Subcutaneous abdominal adipose tissue (tissue), 5 donors: ENCODE data around the gene BCLAF1.

ENCODE experiments used
- H3K27ac ChIP-seq: one replicate; pipeline ENCODE4 v1.7.0; 2013; ENCODE audit warnings: low read depth, mild to moderate bottlenecking, inconsistent platforms, low read length, moderate library complexity
- H3K27me3 ChIP-seq, 5 donors: one replicate each; pipeline ENCODE4 v1.7.0; 2013; ENCODE audit warnings: low read length in 5 of 5, inconsistent platforms in 1 of 5; ENCODE audit not compliant: control insufficient read depth in 5 of 5, insufficient read depth in 4 of 5
- H3K36me3 ChIP-seq, 5 donors: one replicate each; pipeline ENCODE4 v1.7.0; 2013; ENCODE audit warnings: low read length in 5 of 5; ENCODE audit not compliant: control insufficient read depth in 5 of 5, insufficient read depth in 5 of 5
- H3K4me1 ChIP-seq, 5 donors: one replicate each; pipeline ENCODE4 v1.7.0; 2013; ENCODE audit warnings: low read length in 5 of 5, mild to moderate bottlenecking in 3 of 5, moderate library complexity in 1 of 5; ENCODE audit not compliant: control insufficient read depth in 5 of 5, insufficient read depth in 5 of 5
- H3K4me3 ChIP-seq, 5 donors: one replicate each; pipeline ENCODE4 v1.7.0; 2013; ENCODE audit warnings: low read length in 5 of 5, low read depth in 1 of 5
- H3K9ac ChIP-seq, 5 donors: one replicate each; pipeline ENCODE4 v1.7.0; 2013; ENCODE audit warnings: low read length in 5 of 5, mild to moderate bottlenecking in 4 of 5, moderate library complexity in 3 of 5
- H3K9me3 ChIP-seq, 5 donors: one replicate each; pipeline ENCODE4 v1.7.0; 2013; ENCODE audit warnings: low read length in 5 of 5; ENCODE audit not compliant: control insufficient read depth in 5 of 5
- donor health status: healthy.
- donor health status: healthy.
- donor health status: healthy.
- donor health status: healthy.
- donor health status: healthy.

The BCLAF1 gene, protein sequence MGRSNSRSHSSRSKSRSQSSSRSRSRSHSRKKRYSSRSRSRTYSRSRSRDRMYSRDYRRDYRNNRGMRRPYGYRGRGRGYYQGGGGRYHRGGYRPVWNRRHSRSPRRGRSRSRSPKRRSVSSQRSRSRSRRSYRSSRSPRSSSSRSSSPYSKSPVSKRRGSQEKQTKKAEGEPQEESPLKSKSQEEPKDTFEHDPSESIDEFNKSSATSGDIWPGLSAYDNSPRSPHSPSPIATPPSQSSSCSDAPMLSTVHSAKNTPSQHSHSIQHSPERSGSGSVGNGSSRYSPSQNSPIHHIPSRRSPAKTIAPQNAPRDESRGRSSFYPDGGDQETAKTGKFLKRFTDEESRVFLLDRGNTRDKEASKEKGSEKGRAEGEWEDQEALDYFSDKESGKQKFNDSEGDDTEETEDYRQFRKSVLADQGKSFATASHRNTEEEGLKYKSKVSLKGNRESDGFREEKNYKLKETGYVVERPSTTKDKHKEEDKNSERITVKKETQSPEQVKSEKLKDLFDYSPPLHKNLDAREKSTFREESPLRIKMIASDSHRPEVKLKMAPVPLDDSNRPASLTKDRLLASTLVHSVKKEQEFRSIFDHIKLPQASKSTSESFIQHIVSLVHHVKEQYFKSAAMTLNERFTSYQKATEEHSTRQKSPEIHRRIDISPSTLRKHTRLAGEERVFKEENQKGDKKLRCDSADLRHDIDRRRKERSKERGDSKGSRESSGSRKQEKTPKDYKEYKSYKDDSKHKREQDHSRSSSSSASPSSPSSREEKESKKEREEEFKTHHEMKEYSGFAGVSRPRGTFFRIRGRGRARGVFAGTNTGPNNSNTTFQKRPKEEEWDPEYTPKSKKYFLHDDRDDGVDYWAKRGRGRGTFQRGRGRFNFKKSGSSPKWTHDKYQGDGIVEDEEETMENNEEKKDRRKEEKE

DNA sequence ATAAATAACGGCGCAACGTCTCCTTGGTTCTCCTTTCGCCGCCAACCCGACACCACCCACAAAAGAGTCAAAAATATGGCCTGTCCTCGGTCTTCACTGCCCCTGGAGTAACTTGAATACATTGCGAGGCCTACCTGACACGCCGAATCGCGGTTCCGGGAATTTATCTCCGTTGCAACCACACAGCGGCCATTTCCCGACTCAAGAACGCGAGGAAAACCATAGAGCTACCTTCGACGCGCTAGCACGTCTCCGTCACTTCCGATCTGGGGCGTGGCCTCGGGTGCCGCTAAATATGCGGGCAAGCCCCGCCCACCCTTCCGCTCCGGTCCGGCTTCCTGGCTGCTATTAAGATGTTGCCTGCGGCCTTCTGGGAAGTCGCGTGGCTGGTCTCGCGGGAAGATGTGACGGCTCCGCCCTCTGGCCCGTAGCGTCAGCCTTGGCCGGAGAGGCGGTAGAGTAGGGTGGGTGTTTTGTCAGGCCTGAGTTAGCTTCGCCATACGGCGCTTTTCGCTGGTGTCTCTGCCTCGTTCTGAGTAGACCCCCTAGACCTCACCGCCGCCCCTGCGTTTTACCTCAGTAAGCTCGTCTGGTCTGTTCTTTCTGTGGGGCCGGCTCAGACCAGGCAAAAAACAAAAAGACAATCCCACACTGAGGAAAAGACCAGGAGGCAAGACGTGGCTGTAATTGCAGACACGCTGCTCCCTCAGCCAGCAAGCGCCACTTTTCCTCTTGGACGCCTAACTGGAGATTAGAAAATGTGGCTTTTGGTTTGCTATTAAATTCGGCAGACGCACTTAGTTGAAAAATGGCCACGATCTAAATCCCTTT, at the start of gene BCLAF1:
Gene BCLAF1, minus strand, starts transcription at position 268 of the 831 bp plus-strand sequence. CDS start 9,980 bp downstream, outside the sequence.
- Histone ChIP-seq H3K27ac (peak within 1 kb of the TSS; percentile 100), H3K36me3 (no peaks in the 10 kb centered on the region), H3K4me3 (peak within 1 kb of the TSS; percentile 91 to 99 (median 93)), H3K9ac (peak within 1 kb of the TSS; percentile 93 to 100 (median 100)), H3K27me3 (no peaks in the 10 kb centered on the region), H3K4me1 (peaks cover 2 to 47% (median 35%) of the 10 kb centered on the region in 5 donors), H3K9me3 (no peaks in the 10 kb centered on the region)

- Histone ChIP-seq H3K9ac (no peak overlapping the region), H3K27ac (no peak overlapping the region), H3K4me3 (no peak overlapping the region), H3K27me3 (no peaks in the 10 kb centered on the region), H3K4me1 (no peaks in the 10 kb centered on the region), H3K36me3 (no peaks in the 10 kb centered on the region), H3K9me3 (no peaks in the 10 kb centered on the region)
Measured at GRCh38 chr6:136338486-136338885, 48.8 kb upstream of the BCLAF1 start.

- Histone ChIP-seq H3K4me3 (no peak overlapping the region), H3K9ac (no peak overlapping the region), H3K4me1 (no peaks in the 10 kb centered on the region), H3K36me3 (no peaks in the 10 kb centered on the region), H3K27me3 (peaks cover 0 to under 1% (median 0%) of the 10 kb centered on the region in 5 donors), H3K27ac (no peak overlapping the region), H3K9me3 (no peaks in the 10 kb centered on the region)
Measured at GRCh38 chr6:136337606-136338005, 48.0 kb upstream of the BCLAF1 start.

- no peak overlapping the region for H3K4me3 ChIP-seq
- peaks cover 0 to 5% (median 0%) of the 10 kb centered on the region in 5 donors for H3K27me3 ChIP-seq
- H3K9ac ChIP-seq: no peak overlapping the region
- no peaks in the 10 kb centered on the region for H3K9me3 ChIP-seq
- no peak overlapping the region for H3K27ac ChIP-seq
- no peaks in the 10 kb centered on the region for H3K36me3 ChIP-seq
- no peaks in the 10 kb centered on the region for H3K4me1 ChIP-seq
Measured at GRCh38 chr6:136337121-136337520, 47.5 kb upstream of the BCLAF1 start.

DNA sequence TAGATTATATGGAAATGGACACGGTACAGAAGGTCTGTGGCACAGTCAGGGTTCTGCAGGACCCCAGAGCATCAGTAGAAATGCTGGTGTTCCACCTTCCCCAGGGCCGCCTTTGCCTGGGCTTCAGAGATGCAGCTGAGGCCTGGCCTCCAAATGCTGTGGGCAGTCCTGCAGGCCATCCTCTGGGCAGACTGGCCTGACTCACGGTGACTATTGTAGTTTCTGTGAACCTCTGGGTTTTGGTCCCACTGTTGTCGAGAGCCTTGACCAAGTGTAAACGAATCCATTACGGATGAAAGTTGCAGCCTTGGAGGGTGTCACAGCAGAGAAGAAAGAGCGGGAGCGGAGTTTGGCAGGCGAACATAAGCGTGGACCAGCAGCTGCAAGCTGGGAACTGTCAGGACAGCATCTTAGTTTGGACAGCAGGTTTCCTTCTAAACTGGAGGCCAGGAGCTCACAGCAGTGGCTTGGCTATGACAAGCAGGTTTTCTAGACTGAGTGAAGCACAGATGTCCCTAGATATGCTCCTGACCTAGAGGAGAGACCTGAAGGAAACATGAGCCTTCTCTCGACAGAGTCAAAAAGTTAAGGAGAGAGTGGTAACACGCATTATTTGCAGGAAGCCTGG, 46.2 kb upstream of the BCLAF1 start:
- Histone ChIP-seq H3K9me3 (no peaks in the 10 kb centered on the region), H3K9ac (no peak overlapping the region), H3K36me3 (no peaks in the 10 kb centered on the region), H3K27me3 (peaks cover 0 to 5% (median 0%) of the 10 kb centered on the region in 5 donors), H3K4me1 (no peaks in the 10 kb centered on the region), H3K27ac (no peak overlapping the region), H3K4me3 (no peak overlapping the region)

DNA sequence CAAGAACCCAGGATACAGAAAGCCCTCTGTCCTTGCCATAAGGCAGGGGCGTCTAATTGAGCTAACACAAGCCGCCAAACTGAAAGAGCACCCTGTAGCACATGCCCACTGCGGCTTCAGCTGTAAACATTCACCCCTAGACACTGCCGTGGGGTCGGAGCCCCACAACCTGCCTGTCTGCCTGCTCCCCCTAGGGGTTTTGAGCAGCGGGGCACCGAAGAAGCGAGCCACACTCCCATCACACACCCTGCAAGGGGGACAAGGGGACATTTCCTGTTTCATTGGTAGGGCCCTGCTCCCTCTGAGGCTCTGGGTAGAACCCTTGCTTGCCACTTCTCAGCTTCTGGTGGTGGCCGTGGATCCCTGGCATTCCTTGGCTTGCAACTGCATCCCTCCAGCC, 45.2 kb upstream of the BCLAF1 start:
- Histone ChIP-seq H3K9ac (no peak overlapping the region), H3K9me3 (no peaks in the 10 kb centered on the region), H3K36me3 (no peaks in the 10 kb centered on the region), H3K27ac (no peak overlapping the region), H3K4me3 (no peak overlapping the region), H3K27me3 (peaks cover 0 to 5% (median 0%) of the 10 kb centered on the region in 5 donors), H3K4me1 (no peaks in the 10 kb centered on the region)

- Histone ChIP-seq H3K27me3 (peaks cover 0 to 5% (median 0%) of the 10 kb centered on the region in 5 donors), H3K4me3 (no peak overlapping the region), H3K36me3 (no peaks in the 10 kb centered on the region), H3K9ac (no peak overlapping the region), H3K9me3 (no peaks in the 10 kb centered on the region), H3K27ac (no peak overlapping the region), H3K4me1 (no peaks in the 10 kb centered on the region)
Measured at GRCh38 chr6:136334465-136334846, 44.8 kb upstream of the BCLAF1 start.

GRCh38 chr6:136333824-136334464, 44.3 kb upstream of the BCLAF1 start:
- no peaks in the 10 kb centered on the region for H3K9me3 ChIP-seq
- H3K27ac ChIP-seq: no peak overlapping the region
- H3K4me3 ChIP-seq: no peak overlapping the region
- H3K36me3 ChIP-seq: no peaks in the 10 kb centered on the region
- H3K4me1 ChIP-seq: no peaks in the 10 kb centered on the region
- peaks cover 0 to 5% (median 0%) of the 10 kb centered on the region in 5 donors for H3K27me3 ChIP-seq
- H3K9ac ChIP-seq: no peak overlapping the region

GRCh38 chr6:136331461-136331860, 41.8 kb upstream of the BCLAF1 start:
- no peak overlapping the region for H3K4me3 ChIP-seq
- no peak overlapping the region for H3K27ac ChIP-seq
- H3K27me3 ChIP-seq: peaks cover 0 to 5% (median 0%) of the 10 kb centered on the region in 5 donors
- no peaks in the 10 kb centered on the region for H3K4me1 ChIP-seq
- H3K9ac ChIP-seq: no peak overlapping the region
- H3K36me3 ChIP-seq: no peaks in the 10 kb centered on the region
- no peaks in the 10 kb centered on the region for H3K9me3 ChIP-seq
